Esophagus squamous epithelium (tissue), 5 donors: Measurements from ENCODE around the gene TRAPPC10. TPM values are rescaled to one million over a fixed set of nuclear protein-coding genes. Genes with fewer than 3 reads are reported as not detected.

Experiments
- DNase-seq: peaks from one replicate; lab custom pipeline; 2025; lab: John Stamatoyannopoulos, UW
- H3K27ac ChIP-seq, 4 donors: fragments of 200-600 bp; sonication (generic); one replicate each; pipeline ENCODE4 v1.5.1; 2016 to 2019; ENCODE audit warnings: mild to moderate bottlenecking in 1 of 4
- H3K27me3 ChIP-seq, 4 donors: fragments of 200-600 bp; sonication (generic); 1 replicate in 3 of 4; 2 replicates in 1 of 4; pipeline versions ENCODE4 v1.5.1 to v1.6.0; 2017 to 2021; ENCODE audit warnings: antibody characterized with exemption in 1 of 4
- H3K36me3 ChIP-seq, 3 donors: fragments of 200-600 bp; sonication (generic); one replicate each; pipeline ENCODE4 v1.5.1; 2016 to 2019
- H3K4me1 ChIP-seq, 3 donors: fragments of 200-600 bp; sonication (generic); one replicate each; pipeline ENCODE4 v1.5.1; 2017 to 2019
- H3K4me3 ChIP-seq, 4 donors: fragments of 200-600 bp; sonication (generic); 1 replicate in 3 of 4; 2 replicates in 1 of 4; pipeline ENCODE4 v1.5.1; 2016 to 2019; ENCODE audit warnings: mild to moderate bottlenecking in 2 of 4, moderate library complexity in 1 of 4
- H3K9me3 ChIP-seq, 3 donors: fragments of 200-600 bp; sonication (generic); one replicate each; pipeline ENCODE4 v1.5.1; 2016 to 2019
- CTCF ChIP-seq, 6 experiments: fragments of 450-650 bp in 4 of 6; fragments of 200-600 bp in 2 of 6; sonication (generic) in 2 of 6; IDR thresholded peaks; one replicate each; pipeline ENCODE4 v1.5.1; 2016 to 2019; ENCODE audit warnings: antibody characterized with exemption in 6 of 6, mild to moderate bottlenecking in 4 of 6, moderate library complexity in 4 of 6
- POLR2A ChIP-seq, 4 donors: fragments of 450-650 bp; IDR thresholded peaks; one replicate each; pipeline ENCODE4 v1.6.1; 2017; ENCODE audit warnings: antibody characterized with exemption in 4 of 4, mild to moderate bottlenecking in 4 of 4, moderate library complexity in 3 of 4
- WGBS, 2 donors: methylation state at CpG; one replicate each; pipeline ENCODE4 v1.1.5; 2018; 5-methylcytosine and 5-hydroxymethylcytosine counted together
- intact Hi-C: fragments of 100-400 bp; cut with DNase I; formaldehyde crosslinking; loops from one replicate; pipeline ENCODE4 v1.15.0; 2022
- total RNA-seq, 4 donors: library from RNA; depleted of rRNA; stranded (reverse); fragments of >200 nt; gene quantifications; one replicate each; pipeline ENCODE4 v1.1.0, GENCODE V29; 2016
- donor health status: DM: yes; HTN: yes; CAD: no.

The TRAPPC10 gene
- total RNA-seq, 4 donors from 2014 or later: 16.8 to 26.6 (median 20.7) TPM

GRCh38 chr21:44065428-44065827 is 53.3 kb downstream of the TRAPPC10 start:
- TF ChIP-seq CTCF (IDR thresholded peaks at IDR 0.05) (no peak), POLR2A (IDR thresholded peaks at IDR 0.05) (no peak)
- peak overlapping the region in 1 of 4 donors; percentile 21 for H3K27ac ChIP-seq
- peaks cover 0 to 90% (median 12%) of the 10 kb centered on the region in 3 donors for H3K36me3 ChIP-seq
- no peaks in the 10 kb centered on the region for H3K27me3 ChIP-seq
- no peaks in the 10 kb centered on the region for H3K4me1 ChIP-seq
- no peak for DNase-seq
- H3K9me3 ChIP-seq: no peaks in the 10 kb centered on the region
- 69 to 74% methylated on average over 8 to 9 of the region's 9 CpGs for WGBS, 2 donors
- intact Hi-C loops: no loop called here
- no peak overlapping the region for H3K4me3 ChIP-seq

DNA sequence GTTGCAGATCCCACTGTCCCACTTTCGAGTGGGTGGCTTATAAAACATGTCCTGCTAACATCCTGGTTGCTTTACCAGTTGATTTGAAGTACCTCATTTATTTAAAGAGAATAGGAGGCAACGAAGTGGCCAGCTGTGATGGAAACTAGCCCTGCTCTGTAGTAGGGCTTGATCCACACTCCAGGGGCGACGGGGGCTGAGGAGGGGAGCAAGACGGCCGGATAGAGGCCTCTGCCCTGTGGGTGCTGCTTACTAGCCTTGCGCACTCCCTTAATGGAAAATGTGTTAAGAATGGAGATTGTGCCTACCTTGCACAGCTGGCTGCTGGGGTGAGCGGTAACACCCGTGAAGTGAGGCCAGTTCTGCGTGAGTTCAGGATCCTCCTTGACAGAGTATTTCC is 54.0 kb downstream of the TRAPPC10 start:
- Histone ChIP-seq H3K4me1 (no peaks in the 10 kb centered on the region), H3K27me3 (no peaks in the 10 kb centered on the region), H3K4me3 (no peak overlapping the region), H3K36me3 (peaks cover 0 to 90% (median 11%) of the 10 kb centered on the region in 3 donors), H3K27ac (peak overlapping the region in 1 of 4 donors; percentile 21), H3K9me3 (no peaks in the 10 kb centered on the region)
- TF ChIP-seq POLR2A (IDR thresholded peaks at IDR 0.05): no peak
- no peak for TF ChIP-seq CTCF (IDR thresholded peaks at IDR 0.05)
- 92 to 96% methylated on average over 9 to 10 of the region's 10 CpGs for WGBS, 2 donors
- DNase-seq: no peak
- intact Hi-C loops: no loop called here

- intact Hi-C loops: no loop called here
- Histone ChIP-seq H3K4me3 (no peak overlapping the region), H3K36me3 (peaks cover 7 to 90% (median 11%) of the 10 kb centered on the region in 3 donors), H3K4me1 (no peaks in the 10 kb centered on the region), H3K27me3 (no peaks in the 10 kb centered on the region), H3K27ac (no peak overlapping the region), H3K9me3 (no peaks in the 10 kb centered on the region)
- 73 to 84% methylated on average over 15 of the region's 15 CpGs for WGBS, 2 donors
- TF ChIP-seq POLR2A (IDR thresholded peaks at IDR 0.05): no peak
- no peak for DNase-seq
Measured at GRCh38 chr21:44067011-44067839, 55.1 kb downstream of the TRAPPC10 start.

DNA sequence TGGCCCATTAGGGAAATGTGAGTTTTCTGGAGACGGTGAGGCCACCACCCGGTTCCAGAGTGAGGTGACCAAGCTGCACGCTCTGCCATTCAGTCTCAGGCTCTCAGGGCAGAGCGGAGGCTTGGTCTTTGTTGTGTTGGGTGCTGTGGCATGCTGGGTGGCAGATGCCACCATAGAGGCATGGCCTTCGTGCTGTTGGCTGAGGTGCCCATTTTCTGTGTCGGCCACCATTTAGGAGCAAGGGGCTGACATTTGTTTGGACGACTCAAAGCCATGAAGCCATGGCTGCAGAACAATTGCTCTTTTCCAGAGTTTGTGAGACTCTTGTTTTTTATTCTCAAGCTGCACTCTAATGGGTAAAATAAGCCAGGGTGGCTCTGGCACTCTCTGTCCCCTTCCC is 58.3 kb downstream of the TRAPPC10 start:
- 97 to 100% methylated on average over 4 to 7 of the region's 7 CpGs for WGBS, 2 donors
- intact Hi-C loops: no loop called here
- Histone ChIP-seq H3K36me3 (peaks cover 7 to 90% (median 9%) of the 10 kb centered on the region in 3 donors), H3K4me3 (no peak overlapping the region), H3K9me3 (no peaks in the 10 kb centered on the region), H3K4me1 (no peaks in the 10 kb centered on the region), H3K27me3 (no peaks in the 10 kb centered on the region), H3K27ac (no peak overlapping the region)
- TF ChIP-seq CTCF (IDR thresholded peaks at IDR 0.05) (no peak), POLR2A (IDR thresholded peaks at IDR 0.05) (no peak)
- no peak for DNase-seq

DNA sequence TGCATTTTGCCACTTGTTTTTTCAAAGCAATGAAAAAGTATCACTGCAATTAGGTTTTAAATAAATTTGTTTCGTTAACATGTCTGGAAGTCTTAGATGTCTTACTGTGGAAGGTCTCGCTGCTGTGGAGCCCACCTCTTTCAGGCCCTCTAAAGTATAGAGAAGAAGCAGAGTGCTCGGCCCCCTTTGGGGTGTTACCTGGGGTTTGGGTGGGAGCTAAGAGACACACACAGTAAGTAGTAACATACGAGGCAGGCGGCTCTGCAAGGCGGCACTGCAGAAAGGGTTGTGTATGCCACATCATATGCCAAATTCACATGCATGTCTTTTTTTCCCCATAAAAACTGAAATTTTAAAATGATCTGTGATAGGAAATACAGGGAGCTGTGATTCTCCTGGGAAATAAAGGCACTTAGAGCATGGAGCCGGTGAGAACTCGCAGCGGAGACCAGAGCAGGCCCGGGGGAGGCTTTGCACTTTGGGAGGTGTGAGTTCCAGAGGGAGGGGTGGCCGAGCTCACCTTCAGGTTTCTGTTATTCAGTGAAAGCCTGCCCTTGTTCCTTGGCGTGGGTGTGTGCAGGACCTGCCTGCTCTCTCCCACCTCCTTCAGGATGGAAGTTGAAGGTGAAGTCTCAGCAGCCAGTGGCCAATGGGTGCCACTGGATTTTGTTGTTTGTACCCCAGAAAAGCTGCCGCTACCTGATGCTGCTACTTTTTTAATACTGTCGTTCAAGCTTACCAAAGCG is 59.4 kb downstream of the TRAPPC10 start:
- no peaks in the 10 kb centered on the region for H3K9me3 ChIP-seq
- WGBS, 2 donors: 87 to 88% methylated on average over 12 to 15 of the region's 15 CpGs
- no peak overlapping the region for H3K27ac ChIP-seq
- no peaks in the 10 kb centered on the region for H3K27me3 ChIP-seq
- intact Hi-C loops: no loop called here
- no peak for TF ChIP-seq CTCF (IDR thresholded peaks at IDR 0.05)
- TF ChIP-seq POLR2A (IDR thresholded peaks at IDR 0.05): no peak
- peaks cover 7 to 90% (median 19%) of the 10 kb centered on the region in 3 donors for H3K36me3 ChIP-seq
- no peaks in the 10 kb centered on the region for H3K4me1 ChIP-seq
- H3K4me3 ChIP-seq: no peak overlapping the region
- no peak for DNase-seq
